Muscle layer of colon (tissue), 2 donors: Measurements from ENCODE around the gene IGF2BP1.

Source experiments
- H3K27ac ChIP-seq: one replicate; pipeline ENCODE4 v1.7.0; 2013; ENCODE audit warnings: low read depth, mild to moderate bottlenecking, low read length, moderate library complexity
- H3K27me3 ChIP-seq, 2 donors: one replicate each; pipeline ENCODE4 v1.7.0; 2013; ENCODE audit warnings: low read length in 2 of 2, mild to moderate bottlenecking in 2 of 2; ENCODE audit not compliant: insufficient read depth in 2 of 2, control insufficient read depth in 1 of 2
- H3K36me3 ChIP-seq: one replicate; pipeline ENCODE4 v1.7.0; 2013; ENCODE audit warnings: mild to moderate bottlenecking, low read length; ENCODE audit not compliant: insufficient read depth
- H3K4me1 ChIP-seq: one replicate; pipeline ENCODE4 v1.7.0; 2013; ENCODE audit warnings: mild to moderate bottlenecking, low read length; ENCODE audit not compliant: insufficient read depth
- H3K4me3 ChIP-seq, 2 donors: one replicate each; pipeline ENCODE4 v1.7.0; 2013; ENCODE audit warnings: low read length in 2 of 2, low read depth in 1 of 2, mild to moderate bottlenecking in 1 of 2, moderate library complexity in 1 of 2
- H3K9ac ChIP-seq: one replicate; pipeline ENCODE4 v1.7.0; 2013; ENCODE audit warnings: low read length
- H3K9me3 ChIP-seq: one replicate; pipeline ENCODE4 v1.7.0; 2013; ENCODE audit warnings: mild to moderate bottlenecking, low read length
- donor health status: abdominal sarcoma.
- donor health status: Adenocarcinoma of cecum.

The IGF2BP1 gene

GRCh38 chr17:48981927-48982539, 15.2 kb upstream of the IGF2BP1 start:
- H3K9me3 ChIP-seq = no peaks in the 10 kb centered on the region
- no peaks in the 10 kb centered on the region for H3K4me1 ChIP-seq
- H3K27me3 ChIP-seq = no peaks in the 10 kb centered on the region
- H3K4me3 ChIP-seq = no peak overlapping the region
- H3K36me3 ChIP-seq = no peaks in the 10 kb centered on the region
- no peak overlapping the region for H3K27ac ChIP-seq
- H3K9ac ChIP-seq = no peak overlapping the region

GRCh38 chr17:48985436-48986245, 11.5 kb upstream of the IGF2BP1 start:
- no peaks in the 10 kb centered on the region for H3K36me3 ChIP-seq
- no peak overlapping the region for H3K9ac ChIP-seq
- peaks cover 8 to 10% of the 10 kb centered on the region in 2 donors for H3K27me3 ChIP-seq
- H3K4me3 ChIP-seq = no peak overlapping the region
- H3K9me3 ChIP-seq = no peaks in the 10 kb centered on the region
- no peak overlapping the region for H3K27ac ChIP-seq
- no peaks in the 10 kb centered on the region for H3K4me1 ChIP-seq

- H3K4me1 ChIP-seq = no peaks in the 10 kb centered on the region
- peaks cover 22 to 41% of the 10 kb centered on the region in 2 donors for H3K27me3 ChIP-seq
- no peaks in the 10 kb centered on the region for H3K36me3 ChIP-seq
Observed at GRCh38 chr17:48989100-48989499, 8.1 kb upstream of the IGF2BP1 start.

GRCh38 chr17:48990882-48991357, 6.3 kb upstream of the IGF2BP1 start:
- no peak overlapping the region for H3K4me3 ChIP-seq
- no peaks in the 10 kb centered on the region for H3K4me1 ChIP-seq
- no peak overlapping the region for H3K9ac ChIP-seq
- H3K27me3 ChIP-seq = peaks cover 37 to 60% of the 10 kb centered on the region in 2 donors
- peaks cover 3% of the 10 kb centered on the region for H3K9me3 ChIP-seq
- no peaks in the 10 kb centered on the region for H3K36me3 ChIP-seq
- no peak overlapping the region for H3K27ac ChIP-seq

More at GRCh38 chr17:48989100-48989499, 8.1 kb upstream of the IGF2BP1 start:
- Histone ChIP-seq H3K4me3 (no peak overlapping the region), H3K27ac (no peak overlapping the region), H3K9ac (no peak overlapping the region), H3K9me3 (peaks cover 3% of the 10 kb centered on the region)

GRCh38 chr17:48992444-48992843, 4.7 kb upstream of the IGF2BP1 start:
- no peaks in the 10 kb centered on the region for H3K36me3 ChIP-seq
- peaks cover 48 to 75% of the 10 kb centered on the region in 2 donors for H3K27me3 ChIP-seq
- H3K27ac ChIP-seq = no peak overlapping the region
- H3K9me3 ChIP-seq = peaks cover 3% of the 10 kb centered on the region
- peaks cover 5% of the 10 kb centered on the region for H3K4me1 ChIP-seq
- H3K4me3 ChIP-seq = no peak overlapping the region
- H3K9ac ChIP-seq = no peak overlapping the region

- Histone ChIP-seq H3K36me3 (no peaks in the 10 kb centered on the region), H3K27me3 (peaks cover 55 to 84% of the 10 kb centered on the region in 2 donors), H3K27ac (no peak overlapping the region), H3K4me3 (no peak overlapping the region), H3K9ac (no peak overlapping the region), H3K4me1 (peaks cover 13% of the 10 kb centered on the region), H3K9me3 (peaks cover 3% of the 10 kb centered on the region)
Observed at GRCh38 chr17:48993305-48993704, 3.9 kb upstream of the IGF2BP1 start.

GRCh38 chr17:48993951-48994350, 3.2 kb upstream of the IGF2BP1 start:
- Histone ChIP-seq H3K9me3 (peaks cover 3% of the 10 kb centered on the region), H3K9ac (no peak overlapping the region), H3K27ac (no peak overlapping the region), H3K27me3 (peaks cover 61 to 89% of the 10 kb centered on the region in 2 donors), H3K36me3 (no peaks in the 10 kb centered on the region), H3K4me1 (peaks cover 13% of the 10 kb centered on the region), H3K4me3 (no peak overlapping the region)

GRCh38 chr17:48994549-48995303, 2.5 kb upstream of the IGF2BP1 start:
- Histone ChIP-seq H3K4me3 (no peak overlapping the region), H3K36me3 (no peaks in the 10 kb centered on the region), H3K27me3 (peaks cover 66 to 95% of the 10 kb centered on the region in 2 donors), H3K9ac (no peak overlapping the region), H3K9me3 (peaks cover 5% of the 10 kb centered on the region), H3K4me1 (peaks cover 13% of the 10 kb centered on the region), H3K27ac (no peak overlapping the region)

GRCh38 chr17:48995304-48995973, 1.7 kb upstream of the IGF2BP1 start:
- Histone ChIP-seq H3K9me3 (peaks cover 9% of the 10 kb centered on the region), H3K4me1 (peaks cover 13% of the 10 kb centered on the region), H3K36me3 (no peaks in the 10 kb centered on the region), H3K9ac (no peak overlapping the region), H3K27me3 (peaks cover 67 to 95% of the 10 kb centered on the region in 2 donors), H3K4me3 (no peak overlapping the region), H3K27ac (no peak overlapping the region)

- H3K9ac ChIP-seq = no peak overlapping the region
- H3K9me3 ChIP-seq = peaks cover 9% of the 10 kb centered on the region
- peaks cover 68 to 95% of the 10 kb centered on the region in 2 donors for H3K27me3 ChIP-seq
- H3K4me3 ChIP-seq = no peak overlapping the region
- H3K27ac ChIP-seq = no peak overlapping the region
- peaks cover 13% of the 10 kb centered on the region for H3K4me1 ChIP-seq
- no peaks in the 10 kb centered on the region for H3K36me3 ChIP-seq
Observed at GRCh38 chr17:48995974-48996721, 1.0 kb upstream of the IGF2BP1 start.
